Natural killer cell treated with Interleukin-12 subunit alpha and Interleukin-12 subunit beta and Interleukin-15 and Interleukin-18, amount 100 ng/mL, for 72 hours (primary cell): Measurements from ENCODE around the gene DENND2C. TPM values are rescaled to one million over a fixed set of nuclear protein-coding genes. Genes with fewer than 3 reads are reported as not detected.

Experiments used
- ATAC-seq, 2 donors: fragments of 150-1000 bp; cut with Tn5 transposase in 1 of 2; sonication (Bioruptor Pico), chemical (Tn5 transposase) in 1 of 2; 2 replicates each; pipeline ENCODE4 v1.10.0; 2021
- DNase-seq: peaks from one replicate; pipeline ENCODE4 v3.0.0; 2022; ENCODE audit warnings: low spot score
- H3K27ac Mint-ChIP-seq, 2 donors: 1 replicate in 1 of 2; 2 replicates in 1 of 2; pipeline ENCODE4 v1.8.0; 2022; ENCODE audit warnings: mixed read lengths in 2 of 2, mild to moderate bottlenecking in 1 of 2, moderate library complexity in 1 of 2
- H3K27me3 Mint-ChIP-seq, 2 donors: 1 replicate in 1 of 2; 2 replicates in 1 of 2; pipeline ENCODE4 v1.8.0; 2022; ENCODE audit warnings: mixed read lengths in 2 of 2
- H3K36me3 Mint-ChIP-seq: one replicate; pipeline ENCODE4 v1.8.0; 2022; ENCODE audit warnings: mixed read lengths
- H3K4me1 Mint-ChIP-seq, 2 donors: 1 replicate in 1 of 2; 2 replicates in 1 of 2; pipeline ENCODE4 v1.8.0; 2022; ENCODE audit warnings: low read depth in 2 of 2, mixed read lengths in 2 of 2, mild to moderate bottlenecking in 1 of 2
- H3K4me3 Mint-ChIP-seq: one replicate; pipeline ENCODE4 v1.8.0; 2022; ENCODE audit warnings: mixed read lengths
- H3K9me3 Mint-ChIP-seq: 2 replicates; pipeline ENCODE4 v1.8.0; 2022; ENCODE audit warnings: mixed read lengths
- total RNA-seq, 2 donors: library from RNA; stranded (reverse); gene quantifications; one replicate each; pipeline ENCODE4 v1.2.3, GENCODE V29; 2022

Gene DENND2C
- total RNA-seq, 2 donors from 2014 or later: 0.81 to 1.2 TPM

DNA sequence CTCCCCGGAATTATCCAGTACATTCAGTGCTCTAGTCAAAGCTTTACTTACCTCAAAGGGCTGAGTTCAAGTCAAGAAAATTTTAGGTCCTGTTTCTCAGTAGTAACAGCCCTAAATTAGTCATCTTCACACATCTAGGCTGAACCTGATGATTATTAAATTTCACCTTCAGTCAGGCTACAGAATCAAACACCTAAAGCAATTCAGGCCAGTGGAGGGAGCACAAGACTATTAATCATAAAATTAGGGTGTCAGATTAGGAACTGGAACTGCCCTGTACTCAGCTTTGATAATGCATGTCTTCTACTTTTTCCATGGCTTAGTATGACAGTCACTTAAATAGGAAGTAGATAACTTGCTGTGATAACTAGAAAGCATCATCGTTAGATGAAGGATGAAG lies 60.0 kb downstream of the DENND2C start:
- DNase-seq: no peak
- Mint-ChIP-seq H3K27ac (no peak overlapping the region), H3K4me3 (no peak overlapping the region), H3K4me1 (no peaks in the 10 kb centered on the region), H3K9me3 (no peaks in the 10 kb centered on the region), H3K27me3 (peaks cover 2 to 11% of the 10 kb centered on the region in 2 donors), H3K36me3 (no peaks in the 10 kb centered on the region)
- ATAC-seq: no peak

DNA sequence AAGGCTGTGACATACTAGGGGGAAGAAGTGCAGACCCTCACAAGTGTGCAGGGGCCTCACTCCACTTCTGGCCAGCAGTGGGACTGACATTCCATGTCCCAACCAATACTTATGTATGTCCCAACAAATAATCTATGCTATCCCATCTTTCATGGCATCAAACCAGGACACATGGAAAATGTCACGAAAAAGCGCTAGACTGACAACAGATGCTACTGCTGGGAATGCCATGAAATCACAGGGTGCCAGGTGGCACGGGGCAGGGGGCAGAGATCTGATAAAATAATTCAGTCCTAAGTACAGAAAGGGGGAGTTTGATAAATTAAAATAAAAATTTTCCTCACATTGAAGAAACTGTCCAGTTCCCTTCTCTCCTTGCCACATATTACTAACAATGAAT lies 60.8 kb downstream of the DENND2C start:
- Mint-ChIP-seq H3K27ac (no peak overlapping the region), H3K4me3 (no peak overlapping the region), H3K27me3 (peaks cover 7 to 12% of the 10 kb centered on the region in 2 donors), H3K36me3 (no peaks in the 10 kb centered on the region), H3K9me3 (no peaks in the 10 kb centered on the region), H3K4me1 (no peaks in the 10 kb centered on the region)
- DNase-seq (no peak), ATAC-seq (no peak)

DNA sequence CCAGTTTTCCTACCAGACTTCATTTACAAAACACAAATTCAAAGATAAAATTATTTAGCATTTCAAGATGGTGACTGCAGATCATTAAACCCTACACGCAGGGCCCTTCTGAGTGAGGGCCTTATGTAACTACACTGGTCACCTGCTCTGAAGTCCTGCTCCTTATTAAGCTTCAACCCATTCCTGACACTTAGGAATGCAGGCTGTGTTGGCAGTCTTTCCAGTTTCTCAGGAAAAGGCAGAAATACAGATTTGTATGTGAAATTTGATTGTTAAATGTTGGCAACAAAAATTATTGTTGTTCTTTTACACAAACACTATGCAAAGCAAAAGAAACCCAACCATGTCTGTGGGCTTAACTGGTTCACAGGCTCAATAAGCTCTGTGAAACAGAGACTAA lies 62.6 kb downstream of the DENND2C start:
- Mint-ChIP-seq H3K27ac (no peak overlapping the region), H3K4me3 (no peak overlapping the region), H3K27me3 (peaks cover 7 to 8% of the 10 kb centered on the region in 2 donors), H3K36me3 (no peaks in the 10 kb centered on the region), H3K9me3 (no peaks in the 10 kb centered on the region), H3K4me1 (no peaks in the 10 kb centered on the region)
- ATAC-seq (no peak), DNase-seq (no peak)

DNA sequence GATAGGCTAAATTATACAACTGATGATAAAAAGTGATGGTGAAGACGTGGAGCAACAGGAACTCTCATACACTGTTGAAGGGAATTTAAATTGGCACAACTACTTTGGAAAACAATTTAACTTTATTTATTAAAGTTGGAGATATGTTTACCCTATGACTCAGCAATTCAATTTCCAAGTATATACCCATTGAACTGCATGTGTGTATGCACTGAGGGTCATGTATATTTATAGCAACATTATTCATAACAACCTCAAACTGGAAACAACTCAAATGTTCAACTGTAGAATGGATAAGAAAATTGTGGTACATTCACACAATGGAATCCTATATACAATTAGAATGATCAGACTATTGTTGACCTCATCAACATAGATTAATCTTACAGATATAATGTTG lies 71.9 kb downstream of the DENND2C start:
- DNase-seq (no peak), ATAC-seq (no peak)
- H3K4me1 Mint-ChIP-seq: no peaks in the 10 kb centered on the region
- H3K36me3 Mint-ChIP-seq: no peaks in the 10 kb centered on the region
- peaks cover 14 to 18% of the 10 kb centered on the region in 2 donors for H3K27me3 Mint-ChIP-seq
- no peak overlapping the region for H3K27ac Mint-ChIP-seq
- no peak overlapping the region for H3K4me3 Mint-ChIP-seq
- no peaks in the 10 kb centered on the region for H3K9me3 Mint-ChIP-seq

DNA sequence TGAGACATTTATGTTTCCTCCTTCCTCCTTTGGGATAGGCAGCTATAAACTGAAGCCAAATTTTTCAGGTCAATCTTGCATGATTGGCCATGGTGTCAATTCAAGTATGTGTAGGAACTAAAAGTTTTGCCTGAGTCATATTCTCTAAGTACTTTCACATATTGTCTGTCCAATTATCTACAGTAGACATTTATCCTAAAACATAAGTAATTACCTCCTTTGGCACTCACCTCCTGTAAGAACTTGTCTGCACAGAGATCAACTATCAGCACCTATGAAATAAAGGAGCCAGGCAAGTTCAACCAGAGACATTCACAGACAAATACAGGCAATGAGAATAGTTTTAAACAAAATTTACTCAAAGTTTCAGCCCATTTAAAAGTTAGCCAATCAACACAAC lies 74.2 kb downstream of the DENND2C start:
- Mint-ChIP-seq H3K4me3 (no peak overlapping the region), H3K27me3 (peaks cover 16 to 25% of the 10 kb centered on the region in 2 donors), H3K4me1 (no peaks in the 10 kb centered on the region), H3K9me3 (no peaks in the 10 kb centered on the region), H3K36me3 (no peaks in the 10 kb centered on the region), H3K27ac (no peak overlapping the region)
- DNase-seq (no peak), ATAC-seq (no peak)

DNA sequence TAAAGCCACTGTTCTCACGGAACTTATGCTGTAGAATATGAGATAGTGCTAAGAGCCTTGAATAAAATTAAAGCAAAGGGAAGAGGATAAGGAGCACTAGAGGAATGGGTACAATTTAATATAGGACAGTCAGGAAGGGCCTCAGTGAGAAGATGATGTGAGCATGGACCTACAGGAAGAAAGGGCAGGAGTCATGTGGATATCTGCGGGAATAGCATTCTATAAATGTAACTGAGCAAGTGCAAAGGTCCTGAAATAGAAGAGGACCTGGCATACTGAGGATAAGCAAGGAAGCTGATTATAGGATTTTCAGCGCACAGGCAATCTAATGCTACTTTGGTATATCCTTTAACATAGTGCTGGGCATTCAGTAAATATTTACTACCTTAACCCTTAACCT lies 75.8 kb downstream of the DENND2C start:
- no peaks in the 10 kb centered on the region for H3K4me1 Mint-ChIP-seq
- no peaks in the 10 kb centered on the region for H3K36me3 Mint-ChIP-seq
- no peak for ATAC-seq

DNA sequence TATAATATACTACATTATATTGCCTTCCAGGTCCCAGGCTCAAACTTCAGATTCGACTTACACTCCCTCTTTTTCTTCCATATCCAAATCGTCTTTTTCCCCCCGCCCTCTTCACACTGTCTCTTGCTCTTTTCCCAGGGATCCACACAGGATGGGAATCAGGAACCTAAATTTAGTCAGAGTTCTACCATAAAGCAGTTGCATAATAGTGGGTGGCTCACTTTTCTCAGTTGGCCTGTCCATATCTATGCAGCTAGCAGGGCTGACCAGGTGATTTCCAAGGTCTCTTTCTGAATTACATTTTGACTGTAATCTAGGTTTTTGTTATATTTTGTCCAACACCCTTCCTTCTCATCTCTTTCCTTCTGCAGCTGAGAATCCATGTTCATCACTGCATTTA lies 80.7 kb downstream of the DENND2C start:
- no peak overlapping the region for H3K4me3 Mint-ChIP-seq
- H3K27ac Mint-ChIP-seq: no peak overlapping the region
- H3K36me3 Mint-ChIP-seq: no peaks in the 10 kb centered on the region
- H3K27me3 Mint-ChIP-seq: peaks cover 19 to 34% of the 10 kb centered on the region in 2 donors
- DNase-seq (no peak), ATAC-seq (no peak)
- H3K9me3 Mint-ChIP-seq: no peaks in the 10 kb centered on the region
- no peaks in the 10 kb centered on the region for H3K4me1 Mint-ChIP-seq

More for the DNA sequence above, 75.8 kb downstream of the DENND2C start:
- DNase-seq: no peak
- Mint-ChIP-seq H3K4me3 (no peak overlapping the region), H3K9me3 (no peaks in the 10 kb centered on the region), H3K27ac (no peak overlapping the region), H3K27me3 (peaks cover 18 to 29% of the 10 kb centered on the region in 2 donors)

DNA sequence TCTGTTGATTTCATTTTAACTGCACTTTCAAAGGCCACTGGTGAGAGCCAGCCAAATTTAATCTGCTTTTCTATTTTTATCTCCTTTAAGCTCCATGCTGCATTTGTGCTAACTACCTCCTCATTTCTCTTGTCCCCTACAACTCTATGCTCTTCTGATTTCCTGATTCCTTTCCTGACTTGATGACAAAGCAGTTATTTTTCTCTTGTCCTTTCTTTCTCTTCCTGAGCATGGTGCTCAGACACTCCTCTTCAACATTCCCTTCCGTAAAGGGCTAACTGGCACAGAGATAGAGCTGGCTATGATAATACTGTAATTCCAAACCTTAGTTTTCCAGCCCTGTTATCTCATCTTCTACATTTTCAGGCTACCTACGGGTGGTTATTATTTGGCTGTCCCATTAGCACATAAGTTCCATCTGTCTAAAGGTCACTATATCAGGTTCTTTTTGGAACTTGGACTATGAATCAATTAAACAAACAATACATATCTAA lies 81.6 kb downstream of the DENND2C start:
- no peak overlapping the region for H3K27ac Mint-ChIP-seq

DNA sequence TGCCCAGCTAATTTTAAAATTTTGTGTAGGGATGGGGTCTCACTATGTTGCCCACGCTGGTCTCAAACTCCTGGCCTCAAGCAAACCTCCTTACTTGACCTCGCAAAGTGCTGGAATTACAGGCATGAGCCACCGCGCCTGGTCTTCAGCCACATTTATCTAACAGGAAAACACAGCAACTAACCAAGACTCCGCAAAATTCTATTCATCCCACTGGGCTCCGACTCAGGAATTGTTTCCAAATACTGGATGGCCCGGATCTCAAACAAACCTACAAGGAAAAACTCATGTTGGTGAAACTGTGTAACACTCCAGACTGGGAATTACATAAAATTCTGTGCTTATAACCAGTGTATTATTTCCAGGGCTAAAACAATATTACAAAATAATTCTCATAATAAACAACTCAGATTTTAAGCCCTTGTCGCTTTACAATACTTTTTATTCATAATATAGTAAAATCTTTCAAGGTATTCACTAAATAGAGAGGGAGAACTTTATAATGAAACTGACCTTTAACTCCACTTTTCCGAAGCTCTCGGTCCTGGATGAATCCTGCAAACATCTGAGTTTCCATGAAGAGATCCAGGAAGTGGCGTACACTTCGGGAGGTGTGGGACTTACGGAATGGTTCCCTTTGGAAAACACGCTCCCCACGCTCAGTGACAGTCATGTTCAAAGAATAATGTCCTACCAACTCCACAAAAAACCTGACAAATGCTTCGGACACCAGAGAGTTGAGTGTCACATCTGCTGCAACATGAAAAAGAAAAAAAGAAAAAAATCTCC lies 82.5 kb downstream of the DENND2C start:
- Mint-ChIP-seq H3K27me3 (peaks cover 12 to 17% of the 10 kb centered on the region in 2 donors), H3K4me1 (peaks cover 2 to 3% of the 10 kb centered on the region in 2 donors), H3K9me3 (no peaks in the 10 kb centered on the region), H3K4me3 (no peak overlapping the region), H3K36me3 (peaks cover 1% of the 10 kb centered on the region), H3K27ac (no peak overlapping the region)
- no peak for DNase-seq
- ATAC-seq: no peak

More for the DNA sequence above, 81.6 kb downstream of the DENND2C start:
- H3K9me3 Mint-ChIP-seq: no peaks in the 10 kb centered on the region
- DNase-seq: no peak
- H3K4me1 Mint-ChIP-seq: no peaks in the 10 kb centered on the region
- no peak for ATAC-seq
- H3K27me3 Mint-ChIP-seq: peaks cover 16 to 25% of the 10 kb centered on the region in 2 donors
- no peak overlapping the region for H3K4me3 Mint-ChIP-seq
- no peaks in the 10 kb centered on the region for H3K36me3 Mint-ChIP-seq

DNA sequence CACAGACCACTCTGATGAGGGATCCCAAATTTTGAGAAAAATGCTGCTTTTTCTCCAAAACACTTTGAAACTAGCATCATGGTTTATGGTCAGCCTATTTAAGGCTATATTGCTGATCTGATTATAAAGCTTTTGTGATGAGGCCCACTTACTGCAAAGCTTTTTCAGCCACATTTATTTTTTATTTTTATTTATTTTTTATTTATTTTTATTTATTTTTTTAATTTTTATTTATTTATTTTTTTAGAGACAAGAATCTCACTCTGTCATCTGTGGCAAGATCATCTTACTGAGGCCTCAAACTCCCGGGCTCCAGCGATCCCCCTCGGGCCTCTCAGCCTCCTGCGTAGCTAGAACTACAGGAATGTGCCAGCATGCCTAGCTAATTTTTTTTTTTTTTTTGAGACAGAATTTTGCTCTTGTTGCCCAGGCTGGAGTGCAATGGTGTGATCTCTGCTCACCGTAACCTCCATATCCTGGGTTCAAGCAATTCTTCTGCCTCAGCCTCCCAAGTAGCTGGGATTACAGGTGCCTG lies 83.3 kb downstream of the DENND2C start:
- no peak overlapping the region for H3K4me3 Mint-ChIP-seq
- no peak overlapping the region for H3K27ac Mint-ChIP-seq
- no peak for ATAC-seq
- H3K4me1 Mint-ChIP-seq: peaks cover 9 to 11% of the 10 kb centered on the region in 2 donors
- no peak for DNase-seq
- peaks cover 12 to 16% of the 10 kb centered on the region in 2 donors for H3K27me3 Mint-ChIP-seq
- H3K9me3 Mint-ChIP-seq: no peaks in the 10 kb centered on the region
- H3K36me3 Mint-ChIP-seq: peaks cover 4% of the 10 kb centered on the region

DNA sequence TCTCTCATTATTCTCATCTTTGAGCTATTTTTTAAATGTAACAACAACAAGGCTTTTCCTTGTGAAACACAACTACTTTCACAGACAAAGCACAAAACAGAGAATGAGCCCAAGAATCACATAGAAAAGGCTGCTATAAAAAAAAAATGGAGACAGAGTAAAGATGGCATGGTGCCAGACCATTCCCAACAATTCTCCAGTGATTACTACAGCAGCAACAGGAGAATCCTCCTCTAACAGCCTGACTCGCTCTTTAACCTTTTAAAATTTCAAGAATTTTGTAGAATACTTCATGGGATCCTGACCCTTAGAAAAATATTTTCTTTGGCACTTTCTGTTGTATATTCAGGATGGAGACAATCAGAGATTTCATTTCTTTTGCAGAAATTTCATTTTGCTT lies 84.6 kb downstream of the DENND2C start:
- Mint-ChIP-seq H3K27ac (no peak overlapping the region), H3K4me1 (peaks cover 12 to 19% of the 10 kb centered on the region in 2 donors), H3K4me3 (no peak overlapping the region), H3K36me3 (peaks cover 4% of the 10 kb centered on the region), H3K27me3 (peaks cover 12 to 16% of the 10 kb centered on the region in 2 donors), H3K9me3 (no peaks in the 10 kb centered on the region)
- DNase-seq (no peak), ATAC-seq (no peak)

DNA sequence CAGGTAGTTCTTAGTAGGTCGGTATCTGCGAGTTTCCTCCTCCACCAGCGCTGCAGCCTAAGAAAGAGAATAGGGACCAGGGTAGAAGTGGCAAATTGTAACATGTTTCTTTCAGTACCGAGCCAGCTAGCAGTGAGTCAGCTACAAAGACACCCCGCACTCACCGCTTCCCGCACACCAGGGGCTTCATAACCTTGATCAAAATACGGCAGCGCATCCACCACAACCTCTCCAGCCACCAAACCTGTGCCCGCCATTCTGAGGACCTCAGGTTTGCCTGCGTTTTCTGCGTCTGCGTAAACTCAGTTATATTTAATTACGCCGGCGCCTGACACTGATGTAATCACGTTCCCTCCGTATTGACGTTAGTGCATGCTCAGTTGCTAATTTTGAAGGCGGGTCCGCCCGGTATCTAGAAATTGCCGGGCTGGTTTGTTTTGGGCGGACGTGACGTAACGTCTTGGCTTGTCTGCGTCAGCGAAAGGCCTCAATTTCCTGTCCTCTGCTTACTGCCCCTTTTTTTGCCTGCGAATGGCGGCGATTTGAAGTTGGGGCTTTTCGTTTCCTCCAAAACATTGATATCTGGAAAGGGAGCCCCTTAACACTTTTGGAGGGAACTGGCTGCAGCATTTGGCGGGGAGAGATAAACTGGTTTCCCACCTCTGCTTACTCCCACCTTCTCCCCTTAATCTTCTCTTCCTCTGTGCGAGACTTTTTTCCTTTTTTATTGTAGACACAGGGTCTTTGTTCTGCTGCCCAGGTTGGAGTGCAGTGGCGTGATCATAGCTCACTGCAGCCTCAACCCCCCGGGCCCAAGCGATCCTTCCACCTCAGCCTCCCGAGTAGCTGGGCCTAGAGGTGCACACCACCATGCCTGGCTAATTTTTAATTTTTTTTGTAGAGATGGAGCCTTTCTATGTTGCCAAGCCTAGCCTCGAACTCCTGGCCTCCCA lies 88.2 kb downstream of the DENND2C start, which contains the start of gene BCAS2:
BCAS2 (minus strand) TSS at position 281 of the 953 bp plus-strand sequence; CDS start at position 257, 24 bp downstream.
- H3K27me3 Mint-ChIP-seq: peaks cover 0 to 3% of the 10 kb centered on the region in 2 donors
- peak within 1 kb of the TSS; percentile 97 for H3K4me3 Mint-ChIP-seq
- H3K9me3 Mint-ChIP-seq: no peaks in the 10 kb centered on the region
- peak within 1 kb of the TSS; percentile 95 to 97 for H3K27ac Mint-ChIP-seq
- ATAC-seq: peak; percentile 99
- peak; percentile 95 for DNase-seq
- H3K4me1 Mint-ChIP-seq: peaks cover 19 to 23% of the 10 kb centered on the region in 2 donors
- peaks cover 14% of the 10 kb centered on the region for H3K36me3 Mint-ChIP-seq

DNA sequence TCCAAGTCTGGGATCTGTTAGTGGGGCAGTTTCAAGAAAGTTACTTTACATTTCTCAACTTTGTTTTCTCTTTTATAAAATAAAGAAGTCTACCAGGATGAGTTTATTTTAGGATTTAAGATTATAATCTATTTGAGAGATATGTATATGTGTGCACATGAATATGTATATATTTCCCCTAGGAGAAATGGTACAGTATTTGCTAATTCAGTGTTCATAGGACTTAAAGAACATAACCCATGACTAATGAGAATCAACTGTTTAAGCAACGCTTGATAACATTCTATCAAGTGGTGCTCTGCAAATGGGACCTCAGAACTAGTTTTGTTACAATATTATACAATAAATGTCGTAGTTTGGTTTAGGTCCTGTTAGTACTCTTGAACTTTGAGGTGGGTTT lies 95.5 kb downstream of the DENND2C start:
- Mint-ChIP-seq H3K9me3 (no peaks in the 10 kb centered on the region), H3K36me3 (peaks cover 25% of the 10 kb centered on the region), H3K27ac (no peak overlapping the region), H3K27me3 (no peaks in the 10 kb centered on the region), H3K4me1 (peaks cover 5 to 7% of the 10 kb centered on the region in 2 donors), H3K4me3 (no peak overlapping the region)
- DNase-seq (no peak), ATAC-seq (no peak)
